ENCODE measurements around the gene MTUS2. TPM values are rescaled to one million over a fixed set of nuclear protein-coding genes. Genes with fewer than 3 reads are reported as not detected.

Gene MTUS2
- total and polyA plus RNA-seq, 2 donors (not counting 3 experiments of a cell fraction or from before 2014, with no cell fraction given): not detected

GRCh38 chr13:29497137-29497654, 677.1 kb downstream of the MTUS2 start:
- no peaks in the 10 kb centered on the region for H3K9me1 ChIP-seq (replicated peaks; ENCODE audit: control insufficient read depth, extremely low read depth, insufficient read depth, low read length)
- H3K27ac ChIP-seq (ENCODE audit: insufficient read depth, low read depth, low read length): no peak overlapping the region
- no peak overlapping the region for H3K4me3 ChIP-seq (replicated peaks in 1 of 3; ENCODE audit: insufficient read depth in 1 of 3, low read depth in 1 of 3, low read length in 3 of 3)
- H3K4me2 ChIP-seq (ENCODE audit: insufficient read depth, low read length): no peak overlapping the region
- ChIA-PET POLR2A (no interaction called here), CTCF (interaction anchor here (1.3 to 4.4 kb wide), 5 partner anchors 11 to 218 kb away, joined by 3 to 26 read pairs (median 3); no protein-coding TSS in a partner anchor)
- no peaks in the 10 kb centered on the region for H3K79me2 ChIP-seq (ENCODE audit: control insufficient read depth, insufficient read depth, low read length)
- no peaks in the 10 kb centered on the region for H3K4me1 ChIP-seq (ENCODE audit: control insufficient read depth, extremely low read depth, insufficient read depth, low read length)
- no peaks in the 10 kb centered on the region for H3K36me3 ChIP-seq (ENCODE audit: control insufficient read depth in 2 of 2, extremely low read depth in 1 of 2, insufficient read depth in 2 of 2, low read length in 2 of 2)
- H3K9me3 ChIP-seq (replicated peaks; ENCODE audit: control insufficient read depth, insufficient read depth, low read length): no peaks in the 10 kb centered on the region
- H3K9ac ChIP-seq (replicated peaks; ENCODE audit: extremely low read depth, insufficient read depth, low read length): no peak overlapping the region
- no peak overlapping the region for H2AFZ ChIP-seq (ENCODE audit: low read depth, low read length)
- intact Hi-C loops (cut with micrococcal nuclease): no loop called here
- dilution Hi-C loops (cut with MboI; ENCODE audit: extremely low pct_ligation_motif_present, low sequenced_read_pairs): no loop called here
- no peak for FAIRE-seq
- H3K27me3 ChIP-seq (ENCODE audit: control insufficient read depth in 2 of 2, insufficient read depth in 2 of 2, low read length in 2 of 2): peaks cover 3 to 8% of the 10 kb centered on the region in 2 experiments
- TF ChIP-seq MYC (IDR thresholded peaks at IDR 0.05; ENCODE audit: low read depth, low read length): no peak
- TF ChIP-seq GATA2 (IDR thresholded peaks at IDR 0.05; ENCODE audit: insufficient read depth, insufficient read length, low read depth, low read length): no peak
- no peak for TF ChIP-seq MAX (IDR thresholded peaks at IDR 0.05; ENCODE audit: insufficient read depth, insufficient read length)
- no peak for TF ChIP-seq POLR2A (IDR thresholded peaks at IDR 0.05; ENCODE audit: low read depth, low read length)
- no peak for TF ChIP-seq JUN (IDR thresholded peaks at IDR 0.05; ENCODE audit: borderline replicate concordance, insufficient read depth, insufficient read length, low read depth)
- TF ChIP-seq FOS (IDR thresholded peaks at IDR 0.05; ENCODE audit: borderline replicate concordance, insufficient read depth, low read length): no peak
- no peak for DNase-seq (ENCODE audit: low read depth, low spot score)
- no peaks in the 10 kb centered on the region for H4K20me1 ChIP-seq (replicated peaks; ENCODE audit: control insufficient read depth, extremely low read depth, insufficient read depth, low read length)
- BruUV-seq (replicated peaks): no TSS peak

- no peak for FAIRE-seq
- ChIA-PET POLR2A (no interaction called here), CTCF (interaction anchor here (1.4 to 4.4 kb wide), 4 partner anchors 10 to 210 kb away, joined by 4 to 26 read pairs (median 6); no protein-coding TSS in a partner anchor)
Observed at GRCh38 chr13:29498426-29499040, 678.4 kb downstream of the MTUS2 start.

More at GRCh38 chr13:29498426-29499040, 678.4 kb downstream of the MTUS2 start:
- dilution Hi-C loops (cut with MboI; ENCODE audit: extremely low pct_ligation_motif_present, low sequenced_read_pairs) (no loop called here), intact Hi-C loops (cut with micrococcal nuclease) (no loop called here)
- Histone ChIP-seq H3K9me1 (replicated peaks; ENCODE audit: control insufficient read depth, extremely low read depth, insufficient read depth, low read length) (no peaks in the 10 kb centered on the region), H3K4me1 (ENCODE audit: control insufficient read depth, extremely low read depth, insufficient read depth, low read length) (no peaks in the 10 kb centered on the region), H3K27ac (ENCODE audit: insufficient read depth, low read depth, low read length) (no peak overlapping the region), H3K4me2 (ENCODE audit: insufficient read depth, low read length) (no peak overlapping the region), H3K9me3 (replicated peaks; ENCODE audit: control insufficient read depth, insufficient read depth, low read length) (no peaks in the 10 kb centered on the region), H2AFZ (ENCODE audit: low read depth, low read length) (no peak overlapping the region), H4K20me1 (replicated peaks; ENCODE audit: control insufficient read depth, extremely low read depth, insufficient read depth, low read length) (no peaks in the 10 kb centered on the region), H3K27me3 (ENCODE audit: control insufficient read depth in 2 of 2, insufficient read depth in 2 of 2, low read length in 2 of 2) (peaks cover 3 to 13% of the 10 kb centered on the region in 2 experiments), H3K79me2 (ENCODE audit: control insufficient read depth, insufficient read depth, low read length) (no peaks in the 10 kb centered on the region), H3K9ac (replicated peaks; ENCODE audit: extremely low read depth, insufficient read depth, low read length) (no peak overlapping the region), H3K4me3 (replicated peaks in 1 of 3; ENCODE audit: insufficient read depth in 1 of 3, low read depth in 1 of 3, low read length in 3 of 3) (no peak overlapping the region), H3K36me3 (ENCODE audit: control insufficient read depth in 2 of 2, extremely low read depth in 1 of 2, insufficient read depth in 2 of 2, low read length in 2 of 2) (no peaks in the 10 kb centered on the region)
- BruUV-seq (replicated peaks): no TSS peak
- TF ChIP-seq POLR2A (IDR thresholded peaks at IDR 0.05; ENCODE audit: low read depth, low read length) (no peak), MYC (IDR thresholded peaks at IDR 0.05; ENCODE audit: low read depth, low read length) (no peak), MAX (IDR thresholded peaks at IDR 0.05; ENCODE audit: insufficient read depth, insufficient read length) (no peak), CTCF (IDR thresholded peaks at IDR 0.05; ENCODE audit: extremely low read depth in 1 of 2, insufficient read depth in 1 of 2, low read depth in 1 of 2, low read length in 2 of 2) (no peak), GATA2 (IDR thresholded peaks at IDR 0.05; ENCODE audit: insufficient read depth, insufficient read length, low read depth, low read length) (no peak), FOS (IDR thresholded peaks at IDR 0.05; ENCODE audit: borderline replicate concordance, insufficient read depth, low read length) (no peak), JUN (IDR thresholded peaks at IDR 0.05; ENCODE audit: borderline replicate concordance, insufficient read depth, insufficient read length, low read depth) (no peak), EZH2 (IDR thresholded peaks at IDR 0.05; ENCODE audit: borderline replicate concordance, low read depth, low read length, severe bottlenecking) (no peak), POLR2AphosphoS5 (IDR thresholded peaks at IDR 0.05; ENCODE audit: insufficient read depth, low read depth, low read length) (no peak)
- no peak for DNase-seq (ENCODE audit: low read depth, low spot score)
